ENCODE results near the gene TUBA1A. TPM values are rescaled to one million over a fixed set of nuclear protein-coding genes. Genes with fewer than 3 reads are reported as not detected.
"Not testable (repeated sequence)": the region's sequence is repeated elsewhere in the genome, so short reads cannot be mapped to it uniquely, and the experiment has no call there.

TUBA1A gene
- 674 and 686 TPM in 2 replicates for total RNA-seq

DNA sequence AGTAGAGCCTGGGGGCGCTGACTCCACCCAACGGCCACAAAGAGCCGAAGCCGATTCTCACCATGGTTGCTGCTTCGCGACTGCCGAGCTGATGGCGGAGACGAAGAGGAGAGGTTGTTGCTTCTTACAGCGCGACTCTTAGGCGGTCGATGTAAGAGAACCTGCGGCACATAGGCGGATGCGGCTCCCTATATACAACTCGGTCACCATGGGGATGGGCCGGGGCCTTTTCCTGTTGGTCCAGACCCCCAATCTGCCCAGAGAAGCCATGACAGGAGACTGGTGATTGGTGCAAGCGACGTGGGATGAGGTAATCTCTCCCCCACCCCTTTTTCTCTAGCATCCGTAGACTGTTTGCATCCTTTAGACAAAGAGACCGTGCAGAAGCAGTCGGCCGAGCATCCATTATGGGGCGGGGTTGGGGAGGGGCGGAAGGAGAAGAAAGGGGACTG lies at the start of gene TUBA1A:
Gene TUBA1A (minus strand): TSS at position 165 of the 452 bp plus-strand sequence. CDS start 101 bp downstream, at position 64.
- DNase-seq (ENCODE audit: low read depth in 2 of 2) = peak; percentile 99 to 100

- no peak for DNase-seq (ENCODE audit: low read depth in 2 of 2)
Observed at GRCh38 chr12:49236423-49236822, 47.5 kb upstream of the TUBA1A start.

- no peak for DNase-seq (ENCODE audit: low read depth in 2 of 2)
Observed at GRCh38 chr12:49233842-49234526, 45.1 kb upstream of the TUBA1A start.

GRCh38 chr12:49232940-49233841 lies 44.3 kb upstream of the TUBA1A start:
- DNase-seq (ENCODE audit: low read depth in 2 of 2) = peak in 1 of 2 donors; percentile 82

GRCh38 chr12:49231878-49232655 lies 43.2 kb upstream of the TUBA1A start:
- peak in 1 of 2 donors; percentile 20 for DNase-seq (ENCODE audit: low read depth in 2 of 2)

GRCh38 chr12:49230805-49231194 lies 41.9 kb upstream of the TUBA1A start:
- no peak for DNase-seq (ENCODE audit: low read depth in 2 of 2)

- no peak for DNase-seq (ENCODE audit: low read depth in 2 of 2)
Observed at GRCh38 chr12:49230176-49230804, 41.4 kb upstream of the TUBA1A start.

DNA sequence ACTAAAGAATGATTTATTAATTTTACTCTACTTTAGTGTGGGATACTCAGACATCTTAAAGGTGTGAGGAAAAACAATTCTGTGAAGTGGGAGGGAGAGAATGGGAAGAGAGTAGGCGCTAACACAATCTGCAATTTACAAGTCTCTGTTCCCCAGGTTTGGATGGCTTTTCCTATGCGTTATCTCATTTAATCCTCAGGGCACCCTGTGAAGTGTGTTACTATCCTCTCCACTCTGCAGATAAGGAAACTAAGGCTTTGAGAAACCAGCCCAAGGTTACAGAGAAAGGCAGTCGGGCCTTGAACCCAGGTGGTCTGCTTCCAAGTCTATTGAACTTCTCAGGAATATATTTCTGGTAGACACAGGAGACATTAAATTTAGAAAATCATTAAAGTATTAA lies 39.8 kb upstream of the TUBA1A start:
- DNase-seq (ENCODE audit: low read depth in 2 of 2) = no peak

DNA sequence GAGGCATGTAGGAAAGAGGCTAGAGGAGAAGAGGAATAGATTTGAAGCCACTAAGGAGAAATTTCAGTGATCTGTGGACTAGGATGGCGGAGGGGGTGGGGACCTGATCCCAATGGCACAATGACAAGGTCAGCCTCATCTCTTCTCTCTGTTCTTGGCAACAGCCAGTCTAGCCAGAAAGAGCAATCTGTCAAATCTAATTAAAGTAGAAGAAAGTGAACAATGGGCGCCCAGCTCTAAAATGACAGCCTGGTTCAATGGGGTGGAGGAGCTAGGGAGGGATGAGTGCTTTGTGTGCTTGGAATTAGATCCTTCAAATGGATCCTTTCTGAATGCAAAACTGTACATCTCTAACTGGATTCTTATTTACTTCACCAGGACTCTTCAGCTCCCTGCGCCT lies 38.8 kb upstream of the TUBA1A start:
- no peak for DNase-seq (ENCODE audit: low read depth in 2 of 2)

- DNase-seq (ENCODE audit: low read depth in 2 of 2) = peak in 1 of 2 donors; percentile 88
Observed at GRCh38 chr12:49225576-49226166, 36.8 kb upstream of the TUBA1A start.

DNA sequence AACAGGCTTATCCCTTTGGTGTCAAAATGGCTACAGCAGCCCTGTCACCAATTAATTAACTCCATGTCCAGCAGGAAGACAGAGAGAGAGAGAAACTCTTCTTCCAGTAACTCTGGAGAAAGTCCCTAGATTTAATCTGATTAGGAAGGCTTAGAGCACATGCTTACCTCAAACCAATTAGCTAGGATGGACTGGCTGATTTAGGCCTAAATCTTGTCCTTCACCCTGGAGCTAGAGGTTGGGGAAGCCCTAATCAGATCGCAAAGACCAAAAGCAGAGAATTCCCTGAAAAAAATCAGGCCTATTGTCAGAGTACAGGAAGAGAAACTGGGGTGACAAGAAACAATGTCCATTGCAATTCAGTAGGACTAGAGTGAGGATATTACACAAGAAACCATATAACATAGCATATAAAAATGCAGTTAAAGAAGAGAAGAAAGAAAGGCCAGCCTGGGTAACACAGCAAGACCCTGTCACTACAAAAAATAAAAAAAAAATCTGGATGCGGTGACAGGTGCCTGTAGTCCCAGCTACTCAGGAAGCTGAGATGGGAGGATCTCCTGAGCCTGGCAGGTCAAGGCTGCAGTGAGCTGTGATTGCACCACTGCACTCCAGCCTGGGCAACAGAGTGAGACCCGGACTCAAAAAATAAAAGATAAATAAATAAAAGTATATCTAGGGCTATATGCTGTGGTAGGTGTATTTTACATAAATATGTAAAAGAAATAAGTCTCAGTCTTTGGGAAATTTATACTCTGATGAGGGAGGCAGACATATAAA lies 34.9 kb upstream of the TUBA1A start:
- no peak for DNase-seq (ENCODE audit: low read depth in 2 of 2)

DNA sequence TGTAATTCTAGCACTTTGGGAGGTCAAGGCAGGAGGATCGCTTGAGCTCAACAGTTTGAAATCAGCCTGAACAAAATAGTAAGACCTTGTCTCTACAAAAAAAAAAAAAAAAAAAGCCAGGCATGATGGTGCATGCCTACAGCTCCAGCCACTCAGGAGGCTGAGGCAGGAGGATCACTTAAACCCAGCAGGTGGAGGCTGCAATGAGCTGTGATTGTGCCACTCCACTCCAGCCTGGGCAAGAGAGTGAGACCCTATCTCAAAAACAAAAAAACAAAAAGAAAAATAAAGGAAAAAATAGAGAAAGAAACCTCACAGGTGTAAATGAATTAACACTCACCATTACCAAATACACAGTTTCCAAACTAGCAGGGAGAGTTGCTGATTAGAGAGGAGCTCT lies 34.2 kb upstream of the TUBA1A start:
- DNase-seq (ENCODE audit: low read depth in 2 of 2) = no peak

GRCh38 chr12:49220972-49221371 lies 32.1 kb upstream of the TUBA1A start:
- no peak for DNase-seq (ENCODE audit: low read depth in 2 of 2)

GRCh38 chr12:49219417-49220026 lies 30.6 kb upstream of the TUBA1A start:
- no peak for DNase-seq (ENCODE audit: low read depth in 2 of 2)

- no peak for DNase-seq (ENCODE audit: low read depth in 2 of 2)
Observed at GRCh38 chr12:49212572-49212971, 23.7 kb upstream of the TUBA1A start.

GRCh38 chr12:49210703-49211102 lies 21.8 kb upstream of the TUBA1A start:
- DNase-seq (ENCODE audit: low read depth in 2 of 2) = not testable (repeated sequence)

GRCh38 chr12:49208676-49209075 lies 19.8 kb upstream of the TUBA1A start:
- no peak for DNase-seq (ENCODE audit: low read depth in 2 of 2)

GRCh38 chr12:49208146-49208545 lies 19.3 kb upstream of the TUBA1A start:
- DNase-seq (ENCODE audit: low read depth in 2 of 2) = no peak

DNA sequence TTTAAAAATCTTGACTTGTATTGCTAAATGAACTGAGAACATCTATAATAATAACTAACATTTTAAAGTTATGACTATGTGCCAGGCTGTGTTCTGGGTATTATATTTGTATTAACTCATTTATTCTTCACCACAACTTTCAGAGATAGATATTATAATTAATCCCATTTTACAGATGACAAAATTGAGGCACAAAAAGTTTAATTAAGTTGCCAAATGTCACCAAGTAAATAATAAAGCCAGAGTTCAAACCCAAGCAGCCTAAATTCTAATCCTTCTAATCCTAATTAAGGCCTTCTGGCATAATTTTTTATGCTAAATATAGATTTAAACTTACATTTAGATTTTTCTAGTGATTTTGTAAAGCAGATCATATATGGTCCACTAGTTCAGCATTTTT lies 17.5 kb upstream of the TUBA1A start:
- DNase-seq (ENCODE audit: low read depth in 2 of 2) = no peak
